ENCODE data around the gene GAB2. TPM values are rescaled to one million over a fixed set of nuclear protein-coding genes. Genes with fewer than 3 reads are reported as not detected.

GAB2 gene
- total and polyA plus RNA-seq, 10 of the 15 experiments (the other 5 are each of a cell fraction or from before 2014, with no cell fraction given) = 0.69 to 12.6 (median 3.8) TPM

GRCh38 chr11:78420796-78421209 is 3.2 kb upstream of the GAB2 start (continued):
- TF ChIP-seq CEBPZ (IDR thresholded peaks at IDR 0.05; ENCODE audit: low read depth, low read length) (no peak), TBL1XR1 (IDR thresholded peaks at IDR 0.05; ENCODE audit: low read depth, low read length) (no peak), MEF2A (IDR thresholded peaks at IDR 0.05; ENCODE audit: insufficient read depth, low read depth, low read length) (no peak), FOS (IDR thresholded peaks at IDR 0.05; ENCODE audit: borderline replicate concordance, extremely low read depth, insufficient read length) (no peak), HDGF (IDR thresholded peaks at IDR 0.05) (no peak), NFYA (IDR thresholded peaks at IDR 0.05; ENCODE audit: borderline replicate concordance, low read depth, low read length) (no peak), TCF12 (IDR thresholded peaks at IDR 0.05; ENCODE audit: low read depth, low read length) (peak; percentile 79; the same call in 1 of the 2 replicates), STAT3 (IDR thresholded peaks at IDR 0.05; ENCODE audit: low read depth, low read length) (no peak), SMAD5 (IDR thresholded peaks at IDR 0.05; ENCODE audit: low read depth) (no peak), CHD4 (IDR thresholded peaks at IDR 0.05) (no peak), GABPA (IDR thresholded peaks at IDR 0.05; ENCODE audit: low read depth) (no peak), ZNF24 (IDR thresholded peaks at IDR 0.05) (no peak), RCOR1 (conservative IDR thresholded peaks at IDR 0.05; ENCODE audit: low read depth, low read length) (no peak), ZBED1 (IDR thresholded peaks at IDR 0.05; ENCODE audit: borderline replicate concordance) (peak; percentile 67; the same call in 1 of the 2 replicates), NR2C2 (IDR thresholded peaks at IDR 0.05; ENCODE audit: borderline replicate concordance, control insufficient read depth, insufficient read length, low read depth) (no peak), SREBF1 (IDR thresholded peaks at IDR 0.05; ENCODE audit: low read length) (no peak), ETV6 (conservative IDR thresholded peaks at IDR 0.05 in 1 of 2, IDR thresholded peaks at IDR 0.05 in 1 of 2; ENCODE audit: borderline replicate concordance in 1 of 2, low read depth in 1 of 2) (0 out of 4 replicates have a peak, but pooled peaks of 1 of the 2 experiments have one; percentile 14), HDAC2 (IDR thresholded peaks at IDR 0.05) (no peak), MEF2B (IDR thresholded peaks at IDR 0.05; ENCODE audit: partially characterized antibody, poor library complexity, severe bottlenecking) (no peak), FOXK2 (IDR thresholded peaks at IDR 0.05) (no peak), MAX (IDR thresholded peaks at IDR 0.05; ENCODE audit: low read depth, low read length) (no peak)
- TF ChIP-seq, protein P1, sequence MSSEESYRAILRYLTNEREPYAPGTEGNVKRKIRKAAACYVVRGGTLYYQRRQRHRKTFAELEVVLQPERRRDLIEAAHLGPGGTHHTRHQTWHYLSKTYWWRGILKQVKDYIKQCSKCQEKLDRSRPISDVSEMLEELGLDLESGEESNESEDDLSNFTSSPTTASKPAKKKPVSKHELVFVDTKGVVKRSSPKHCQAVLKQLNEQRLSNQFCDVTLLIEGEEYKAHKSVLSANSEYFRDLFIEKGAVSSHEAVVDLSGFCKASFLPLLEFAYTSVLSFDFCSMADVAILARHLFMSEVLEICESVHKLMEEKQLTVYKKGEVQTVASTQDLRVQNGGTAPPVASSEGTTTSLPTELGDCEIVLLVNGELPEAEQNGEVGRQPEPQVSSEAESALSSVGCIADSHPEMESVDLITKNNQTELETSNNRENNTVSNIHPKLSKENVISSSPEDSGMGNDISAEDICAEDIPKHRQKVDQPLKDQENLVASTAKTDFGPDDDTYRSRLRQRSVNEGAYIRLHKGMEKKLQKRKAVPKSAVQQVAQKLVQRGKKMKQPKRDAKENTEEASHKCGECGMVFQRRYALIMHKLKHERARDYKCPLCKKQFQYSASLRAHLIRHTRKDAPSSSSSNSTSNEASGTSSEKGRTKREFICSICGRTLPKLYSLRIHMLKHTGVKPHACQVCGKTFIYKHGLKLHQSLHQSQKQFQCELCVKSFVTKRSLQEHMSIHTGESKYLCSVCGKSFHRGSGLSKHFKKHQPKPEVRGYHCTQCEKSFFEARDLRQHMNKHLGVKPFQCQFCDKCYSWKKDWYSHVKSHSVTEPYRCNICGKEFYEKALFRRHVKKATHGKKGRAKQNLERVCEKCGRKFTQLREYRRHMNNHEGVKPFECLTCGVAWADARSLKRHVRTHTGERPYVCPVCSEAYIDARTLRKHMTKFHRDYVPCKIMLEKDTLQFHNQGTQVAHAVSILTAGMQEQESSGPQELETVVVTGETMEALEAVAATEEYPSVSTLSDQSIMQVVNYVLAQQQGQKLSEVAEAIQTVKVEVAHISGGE (CRISPR knock-in tag; IDR thresholded peaks at IDR 0.05) = no peak
- TF ChIP-seq, protein P2, sequence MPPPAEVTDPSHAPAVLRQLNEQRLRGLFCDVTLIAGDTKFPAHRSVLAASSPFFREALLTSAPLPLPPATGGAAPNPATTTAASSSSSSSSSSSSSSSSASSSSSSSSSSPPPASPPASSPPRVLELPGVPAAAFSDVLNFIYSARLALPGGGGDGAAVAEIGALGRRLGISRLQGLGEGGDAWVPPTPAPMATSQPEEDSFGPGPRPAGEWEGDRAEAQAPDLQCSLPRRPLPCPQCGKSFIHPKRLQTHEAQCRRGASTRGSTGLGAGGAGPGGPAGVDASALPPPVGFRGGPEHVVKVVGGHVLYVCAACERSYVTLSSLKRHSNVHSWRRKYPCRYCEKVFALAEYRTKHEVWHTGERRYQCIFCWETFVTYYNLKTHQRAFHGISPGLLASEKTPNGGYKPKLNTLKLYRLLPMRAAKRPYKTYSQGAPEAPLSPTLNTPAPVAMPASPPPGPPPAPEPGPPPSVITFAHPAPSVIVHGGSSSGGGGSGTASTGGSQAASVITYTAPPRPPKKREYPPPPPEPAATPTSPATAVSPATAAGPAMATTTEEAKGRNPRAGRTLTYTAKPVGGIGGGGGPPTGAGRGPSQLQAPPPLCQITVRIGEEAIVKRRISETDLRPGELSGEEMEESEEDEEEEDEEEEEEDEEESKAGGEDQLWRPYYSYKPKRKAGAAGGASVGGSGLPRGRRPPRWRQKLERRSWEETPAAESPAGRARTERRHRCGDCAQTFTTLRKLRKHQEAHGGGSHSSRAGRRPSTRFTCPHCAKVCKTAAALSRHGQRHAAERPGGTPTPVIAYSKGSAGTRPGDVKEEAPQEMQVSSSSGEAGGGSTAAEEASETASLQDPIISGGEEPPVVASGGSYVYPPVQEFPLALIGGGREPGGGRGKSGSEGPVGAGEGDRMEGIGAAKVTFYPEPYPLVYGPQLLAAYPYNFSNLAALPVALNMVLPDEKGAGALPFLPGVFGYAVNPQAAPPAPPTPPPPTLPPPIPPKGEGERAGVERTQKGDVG (CRISPR knock-in tag; IDR thresholded peaks at IDR 0.05) = no peak
